Endothelial cell of hepatic sinusoid (primary cell): ENCODE data around the gene CACNB1.

Source experiments
- in situ Hi-C: cut with HindIII; loops from 2 replicates; pipeline ENCODE4 v1.10.0; 2017; ENCODE audit warnings: low sequenced_read_pairs

Gene CACNB1

GRCh38 chr17:39225959-39226683 is 28.7 kb upstream of the CACNB1 start:
- in situ Hi-C loops, result no loop called here

GRCh38 chr17:39225308-39225958 is 28.0 kb upstream of the CACNB1 start, which contains the start of gene STAC2:
STAC2 (minus strand) TSS chr17:39225945; CDS start chr17:39225502, 443 bp downstream.
- in situ Hi-C loops, result no loop called here

- in situ Hi-C loops, result no loop called here
Observed at GRCh38 chr17:39224778-39225307, 27.4 kb upstream of the CACNB1 start.

- in situ Hi-C loops, result no loop called here
Observed at GRCh38 chr17:39223907-39224777, 26.7 kb upstream of the CACNB1 start.

GRCh38 chr17:39222866-39223834 is 25.7 kb upstream of the CACNB1 start:
- in situ Hi-C loops, result no loop called here

- in situ Hi-C loops, result no loop called here
Observed at GRCh38 chr17:39222151-39222550, 24.7 kb upstream of the CACNB1 start.

GRCh38 chr17:39221572-39221971 is 24.1 kb upstream of the CACNB1 start:
- in situ Hi-C loops, result no loop called here

- in situ Hi-C loops, result no loop called here
Observed at GRCh38 chr17:39219647-39220154, 22.2 kb upstream of the CACNB1 start.

GRCh38 chr17:39218906-39219305 is 21.4 kb upstream of the CACNB1 start:
- in situ Hi-C loops, result no loop called here

- in situ Hi-C loops, result no loop called here
Observed at GRCh38 chr17:39217734-39218369, 20.4 kb upstream of the CACNB1 start.

- in situ Hi-C loops, result no loop called here
Observed at GRCh38 chr17:39213852-39214251, 16.4 kb upstream of the CACNB1 start.

GRCh38 chr17:39212841-39213480 is 15.5 kb upstream of the CACNB1 start:
- in situ Hi-C loops, result no loop called here

- in situ Hi-C loops, result no loop called here
Observed at GRCh38 chr17:39212195-39212810, 14.8 kb upstream of the CACNB1 start.

GRCh38 chr17:39210093-39210434 is 12.6 kb upstream of the CACNB1 start:
- in situ Hi-C loops, result no loop called here

GRCh38 chr17:39209317-39210092 is 12.0 kb upstream of the CACNB1 start:
- in situ Hi-C loops, result no loop called here

GRCh38 chr17:39208893-39209292 is 11.4 kb upstream of the CACNB1 start:
- in situ Hi-C loops, result no loop called here

- in situ Hi-C loops, result no loop called here
Observed at GRCh38 chr17:39208136-39208535, 10.7 kb upstream of the CACNB1 start.

GRCh38 chr17:39205112-39205526 is 7.7 kb upstream of the CACNB1 start:
- in situ Hi-C loops, result no loop called here
